Psoas muscle (tissue), 8 donors: ENCODE data around the gene TMEM120A. TPM values are rescaled to one million over a fixed set of nuclear protein-coding genes. Genes with fewer than 3 reads are reported as not detected.

Experiments
- ATAC-seq, 4 donors: fragments of 200-7000 bp; cut with Tn5 transposase; one replicate each; pipeline ENCODE4 v1.9.1; 2020; ENCODE audit warnings: moderate library complexity in 3 of 4, mild to moderate bottlenecking in 2 of 4
- DNase-seq, 2 donors: peaks; one replicate each; pipeline ENCODE4 v3.0.0-alpha.2; 2020
- H3K27ac ChIP-seq: fragments of 200-600 bp; one replicate; pipeline ENCODE4 v1.8.0; 2022
- H3K27me3 ChIP-seq, 3 donors: fragments of 200-600 bp in 1 of 3; one replicate each; pipeline versions ENCODE4 v1.6.1 to v1.8.0; 2013 to 2022; ENCODE audit warnings: low read length in 2 of 3, mild to moderate bottlenecking in 2 of 3, moderate library complexity in 1 of 3; ENCODE audit not compliant: insufficient read depth in 3 of 3
- H3K36me3 ChIP-seq, 2 donors: fragments of 200-600 bp in 1 of 2; one replicate each; pipeline versions ENCODE4 v1.6.1 to v1.8.0; 2013 to 2022; ENCODE audit warnings: low read depth in 1 of 2, mild to moderate bottlenecking in 1 of 2, moderate library complexity in 1 of 2; ENCODE audit not compliant: insufficient read depth in 1 of 2
- H3K4me1 ChIP-seq: fragments of 200-600 bp; one replicate; pipeline ENCODE4 v1.8.0; 2022
- H3K4me3 ChIP-seq: fragments of 200-600 bp; one replicate; pipeline ENCODE4 v1.8.0; 2022; ENCODE audit warnings: mild to moderate bottlenecking
- H3K9me3 ChIP-seq: fragments of 200-600 bp; one replicate; pipeline ENCODE4 v1.8.0; 2022
- CTCF ChIP-seq: fragments of 200-600 bp; IDR thresholded peaks from one replicate; pipeline ENCODE4 v1.8.0; 2022; ENCODE audit warnings: antibody characterized with exemption
- WGBS, 3 donors: extraction: QIAGEN DNeasy Blood & Tissue Kit; methylation state at CpG; one replicate each; pipeline versions ENCODE4 v1.1.6 to v1.1.7; 2013; 5-methylcytosine and 5-hydroxymethylcytosine counted together
- intact Hi-C, 2 donors: fragments of 100-400 bp; cut with DNase I; formaldehyde crosslinking; loops; one replicate each; pipeline versions ENCODE4 v1.11.0 to v1.14.2; 2022
- polyA plus RNA-seq, 3 donors: library from polyadenylated mRNA; stranded (reverse); fragments of 200-250 nt; gene quantifications; one replicate each; pipeline ENCODE4 v1.2.3, GENCODE V29; 2013
- total RNA-seq, 4 donors: library from RNA; stranded (reverse); fragmentation: NEBNext Ultra II Directional in 2 of 4; extraction: Animal tissue kit (Norgen Biotek cat#: 25700) in 2 of 4; gene quantifications; one replicate each; pipeline versions ENCODE4 v1.2.1 to v1.2.4, GENCODE V29; 2021 to 2023
- donor health status: healthy with polysubstance abuse.
- donor health status: DM: no; HTN: no; CAD: no; lungs with moderate emphysema.
- donor health status: Bipolar disorder and iron deficiency.
- donor health status: healthy.
- donor health status: DM: yes; HTN: yes; CAD: no.
- donor health status: DM: no; HTN: no; CAD: no.
- donor health status: DM: no; HTN: no; CAD: no.
- donor health status: DM: yes; HTN: yes; CAD: no.

TMEM120A gene
- total and polyA plus RNA-seq, 7 donors = 70.1 to 185 (median 103) TPM

- Histone ChIP-seq H3K9me3 (no peaks in the 10 kb centered on the region), H3K27ac (no peak overlapping the region), H3K4me1 (peaks cover 14% of the 10 kb centered on the region), H3K36me3 (peaks cover 0 to 26% of the 10 kb centered on the region in 2 donors), H3K4me3 (no peak overlapping the region), H3K27me3 (no peaks in the 10 kb centered on the region)
- intact Hi-C loops = no loop called here
- 42 to 59% (median 43%) methylated on average over 4 of the region's 4 CpGs for WGBS, 3 donors
- no peak for TF ChIP-seq CTCF
- ATAC-seq = no peak
- DNase-seq = no peak
Observed at GRCh38 chr7:75996476-75996875, 2.1 kb upstream of the TMEM120A start.

- TF ChIP-seq CTCF = no peak
- peaks cover 17% of the 10 kb centered on the region for H3K4me1 ChIP-seq
- no peak overlapping the region for H3K4me3 ChIP-seq
- intact Hi-C loops = no loop called here
- no peaks in the 10 kb centered on the region for H3K9me3 ChIP-seq
- no peaks in the 10 kb centered on the region for H3K27me3 ChIP-seq
- H3K36me3 ChIP-seq = peaks cover 0 to 22% of the 10 kb centered on the region in 2 donors
- DNase-seq = no peak
- WGBS, 3 donors = 95 to 99% (median 96%) methylated on average over 5 of the region's 5 CpGs
- no peak for ATAC-seq
- no peak overlapping the region for H3K27ac ChIP-seq
Observed at GRCh38 chr7:75995996-75996395, 1.6 kb upstream of the TMEM120A start.

GRCh38 chr7:75995052-75995471, 667 bp upstream of the TMEM120A start:
- DNase-seq (no peak), ATAC-seq (peak in 1 of 4 donors; percentile 1)
- peaks cover 27% of the 10 kb centered on the region for H3K4me1 ChIP-seq
- TF ChIP-seq CTCF = no peak
- peaks cover 0 to 16% of the 10 kb centered on the region in 2 donors for H3K36me3 ChIP-seq
- peak overlapping the region; percentile 82 for H3K4me3 ChIP-seq
- H3K9me3 ChIP-seq = no peaks in the 10 kb centered on the region
- H3K27ac ChIP-seq = peak overlapping the region; percentile 85
- intact Hi-C loops = no loop called here
- 23 to 29% (median 25%) methylated on average over 11 of the region's 11 CpGs for WGBS, 3 donors
- H3K27me3 ChIP-seq = no peaks in the 10 kb centered on the region

- Histone ChIP-seq H3K36me3 (peaks cover 0 to 16% of the 10 kb centered on the region in 2 donors), H3K27me3 (no peaks in the 10 kb centered on the region), H3K4me3 (peak overlapping the region; percentile 82), H3K9me3 (no peaks in the 10 kb centered on the region), H3K27ac (peak overlapping the region; percentile 85), H3K4me1 (peaks cover 33% of the 10 kb centered on the region)
- 0 to 2% (median 1%) methylated on average over 32 to 40 of the region's 40 CpGs for WGBS, 3 donors
- DNase-seq = peak; percentile 81 to 88
- intact Hi-C loops = loop anchor here in 1 of 2 donors (1.0 kb wide), 1 partner anchor 79 kb away; the partner anchor contains the start of gene POR
- ATAC-seq = peak; percentile 27 to 52 (median 42)
- no peak for TF ChIP-seq CTCF
Observed at GRCh38 chr7:75993689-75994387, 557 bp downstream of the TMEM120A start.
